ENCODE results near the gene PAPSS1.

GRCh38 chr4:107619066-107619465 is 101.0 kb downstream of the PAPSS1 start:
- TF ChIP-seq CTCF (IDR thresholded peaks at IDR 0.05) (no peak), POLR2A (IDR thresholded peaks at IDR 0.05) (no peak)
